Stimulated activated CD4-positive, alpha-beta T cell treated with anti-CD3 and anti-CD28 coated beads, Interleukin-4, amount 100 ng/mL, for 24 hours (primary cell): ENCODE results near the gene SLC13A4.
"Not testable (repeated sequence)": the region's sequence is repeated elsewhere in the genome, so short reads cannot be mapped to it uniquely, and the experiment has no call there.

Experiments used
- DNase-seq: peaks from one replicate; pipeline ENCODE4 v3.0.0-alpha.2; 2020

The SLC13A4 gene

DNA sequence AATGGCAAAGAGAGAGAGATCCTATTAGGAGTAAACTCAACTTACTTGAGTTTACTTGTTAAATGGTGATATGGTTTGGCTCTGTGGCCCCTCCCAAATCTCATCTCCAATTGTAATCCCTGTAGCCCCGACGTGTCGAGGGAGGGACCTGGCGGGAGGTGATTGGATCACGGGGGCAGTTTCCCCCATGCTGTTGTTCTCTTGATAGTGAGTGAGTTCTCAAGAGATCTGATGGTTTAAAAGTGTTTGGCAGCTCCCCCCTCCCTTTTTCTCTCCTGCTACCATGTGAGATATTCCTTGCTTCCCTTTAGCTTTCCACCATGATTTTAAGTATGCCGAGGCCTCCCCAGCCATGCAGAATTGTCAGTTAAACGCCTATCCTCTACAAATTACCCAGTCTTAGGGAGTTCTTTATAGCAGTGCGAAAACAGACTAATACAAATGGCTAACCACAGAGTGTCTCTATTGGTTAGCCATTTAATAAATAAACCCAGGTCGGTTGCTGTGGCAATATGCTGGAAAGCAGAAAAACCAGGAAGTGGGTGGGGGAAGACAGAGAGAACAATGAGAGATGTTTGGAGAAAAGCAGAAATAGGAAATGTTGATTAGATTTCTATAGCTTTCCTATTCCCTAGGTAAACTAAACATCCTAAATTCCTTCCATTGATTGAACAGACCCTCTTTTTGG is 68.7 kb downstream of the SLC13A4 start:
- no peak for DNase-seq

DNA sequence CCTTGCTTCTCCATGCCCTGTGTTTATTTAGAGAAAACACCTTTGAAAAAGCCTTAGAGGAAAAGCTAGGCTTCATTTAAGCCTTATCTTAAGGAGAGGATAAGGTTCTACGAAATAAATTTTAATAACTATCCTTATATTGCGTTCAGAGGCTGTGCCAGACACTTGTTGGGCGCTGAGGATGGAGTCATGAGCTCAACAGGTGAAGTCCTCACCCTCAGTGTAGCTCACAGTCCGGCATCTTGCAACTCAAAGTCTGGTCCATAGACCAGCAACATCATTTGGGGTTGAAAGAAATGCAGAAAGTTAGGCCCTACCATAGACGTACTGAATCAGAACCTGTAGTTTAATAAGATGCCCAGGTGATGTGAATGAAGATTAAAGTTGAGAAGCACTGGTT is 69.4 kb downstream of the SLC13A4 start:
- DNase-seq, result no peak

DNA sequence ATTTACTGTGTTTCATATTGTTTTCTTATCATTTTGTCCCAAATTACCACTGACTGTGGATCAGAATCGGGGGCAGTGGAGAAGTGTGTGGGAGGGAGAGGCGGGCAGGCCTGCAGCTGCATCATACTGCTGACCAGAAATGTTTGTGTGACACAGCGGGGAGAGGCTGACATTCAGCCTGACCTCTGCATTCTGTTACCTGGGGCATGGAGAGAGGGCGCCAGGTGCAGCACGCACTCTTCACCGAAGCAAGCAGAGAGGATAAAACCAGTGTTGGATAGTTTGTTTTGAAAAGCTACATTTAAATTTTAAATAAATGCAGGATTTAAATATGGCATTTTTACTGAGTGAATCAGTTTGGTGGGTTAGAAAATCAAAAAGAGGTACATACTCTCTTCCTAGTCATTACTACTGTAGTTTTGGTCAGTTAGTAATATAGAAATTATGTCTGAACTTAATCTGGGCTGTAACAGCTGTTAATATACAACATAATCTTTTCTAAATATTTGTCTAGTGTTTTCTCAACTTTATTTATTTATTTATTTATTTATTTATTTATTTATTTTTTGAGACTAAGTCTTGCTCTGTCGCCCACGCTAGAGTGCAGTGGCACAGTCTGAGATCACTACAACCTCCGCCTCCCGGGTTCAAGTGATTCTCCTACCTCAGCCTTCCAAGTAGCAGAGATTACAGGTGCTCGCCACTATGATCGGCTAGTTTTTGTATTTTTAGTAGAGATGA is 74.5 kb downstream of the SLC13A4 start:
- no peak for DNase-seq

- DNase-seq, result no peak
Observed at GRCh38 chr7:135650831-135651573, 77.0 kb downstream of the SLC13A4 start.

GRCh38 chr7:135648235-135648634 is 79.8 kb downstream of the SLC13A4 start:
- no peak for DNase-seq

GRCh38 chr7:135647755-135648154 is 80.2 kb downstream of the SLC13A4 start:
- no peak for DNase-seq

- no peak for DNase-seq
Observed at GRCh38 chr7:135645296-135645904, 82.6 kb downstream of the SLC13A4 start.

GRCh38 chr7:135644729-135645128 is 83.3 kb downstream of the SLC13A4 start:
- no peak for DNase-seq

DNA sequence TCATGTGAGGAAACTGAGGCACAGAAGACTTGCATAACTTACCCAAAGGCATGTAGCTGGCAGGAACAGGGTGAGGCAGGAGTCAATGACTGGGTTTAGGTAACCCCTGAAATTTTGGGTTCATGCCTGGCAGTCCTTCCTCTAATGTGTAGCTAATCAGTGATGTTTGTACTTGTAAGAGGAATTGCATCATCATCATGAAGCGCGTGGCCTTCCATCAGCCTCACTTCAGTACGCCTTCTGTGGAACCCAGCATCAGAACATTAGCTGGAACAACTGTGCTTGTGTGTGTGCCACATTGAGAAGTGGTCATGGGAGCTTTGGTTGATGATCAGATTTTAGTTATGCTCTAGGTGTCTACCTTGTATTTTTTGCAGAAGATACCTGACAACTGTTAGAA is 83.8 kb downstream of the SLC13A4 start:
- no peak for DNase-seq

GRCh38 chr7:135639690-135640089 is 88.3 kb downstream of the SLC13A4 start:
- not testable (repeated sequence) for DNase-seq

- DNase-seq, result no peak
Observed at GRCh38 chr7:135634191-135634878, 93.7 kb downstream of the SLC13A4 start.
